Suprapubic skin (tissue), 4 donors: Measurements from ENCODE around the gene RAB27B.

ENCODE experiments used
- CTCF ChIP-seq, 2 donors: fragments of 200-600 bp in 1 of 2; fragments of 450-650 bp in 1 of 2; sonication (generic) in 1 of 2; IDR thresholded peaks; one replicate each; pipeline ENCODE4 v1.5.1; 2016 to 2019; ENCODE audit warnings: antibody characterized with exemption in 2 of 2, mild to moderate bottlenecking in 1 of 2, moderate library complexity in 1 of 2
- EP300 ChIP-seq: sonication (generic); formaldehyde crosslinking; IDR thresholded peaks from one replicate; pipeline ENCODE4 v1.6.1; 2017; ENCODE audit warnings: antibody characterized with exemption
- POLR2A ChIP-seq, 2 donors: fragments of 450-650 bp; IDR thresholded peaks; one replicate each; pipeline ENCODE4 v1.6.1; 2017; ENCODE audit warnings: antibody characterized with exemption in 2 of 2, mild to moderate bottlenecking in 2 of 2, moderate library complexity in 2 of 2
- POLR2AphosphoS5 ChIP-seq, 3 donors: sonication (generic); formaldehyde crosslinking; IDR thresholded peaks; one replicate each; pipeline ENCODE4 v1.6.1; 2017; ENCODE audit warnings: antibody characterized with exemption in 3 of 3

GRCh38 chr18:54867131-54867530 lies 38.9 kb downstream of the RAB27B start:
- no peak for TF ChIP-seq CTCF (IDR thresholded peaks at IDR 0.05)
- TF ChIP-seq POLR2A (IDR thresholded peaks at IDR 0.05): no peak
- TF ChIP-seq POLR2AphosphoS5 (IDR thresholded peaks at IDR 0.05): no peak
- no peak for TF ChIP-seq EP300
